CD14-positive monocyte (primary cell): ENCODE data around the gene GNB5. TPM values are rescaled to one million over a fixed set of nuclear protein-coding genes. Genes with fewer than 3 reads are reported as not detected.

Experiments
- DNase-seq, 3 donors: peaks; one replicate each; pipeline ENCODE4 v3.0.0-alpha.2; 2011 to 2022
- H2AFZ ChIP-seq: 2 replicates; pipeline ENCODE4 v1.6.0; 2012; ENCODE audit warnings: mild to moderate bottlenecking, low read depth, low read length, inconsistent platforms; ENCODE audit not compliant: insufficient read depth, poor library complexity, severe bottlenecking
- H3K27ac ChIP-seq, 2 donors: 1 replicate in 1 of 2; 2 replicates in 1 of 2; pipeline ENCODE4 v1.5.1; 2012 to 2013; ENCODE audit warnings: low read length in 2 of 2, control low read depth in 1 of 2, inconsistent platforms in 1 of 2, low read depth in 1 of 2, mild to moderate bottlenecking in 1 of 2
- H3K27me3 ChIP-seq, 2 donors: one replicate each; pipeline versions ENCODE4 v1.6.0 to v1.6.1; 2011 to 2013; ENCODE audit warnings: low read length in 2 of 2; ENCODE audit not compliant: control insufficient read depth in 2 of 2, insufficient read depth in 2 of 2
- H3K36me3 ChIP-seq, 2 donors: replicated peaks in 1 of 2; 1 replicate in 1 of 2; 2 replicates in 1 of 2; pipeline versions ENCODE4 v1.5.1 to v1.6.1; 2012 to 2013; ENCODE audit warnings: low read length in 2 of 2, control low read depth in 1 of 2, inconsistent platforms in 1 of 2, mild to moderate bottlenecking in 1 of 2; ENCODE audit not compliant: insufficient read depth in 2 of 2, control insufficient read depth in 1 of 2
- H3K4me1 ChIP-seq, 2 donors: 1 replicate in 1 of 2; 2 replicates in 1 of 2; pipeline versions ENCODE4 v1.5.1 to v1.6.1; 2012 to 2013; ENCODE audit warnings: low read length in 2 of 2, control low read depth in 1 of 2, inconsistent platforms in 1 of 2, mild to moderate bottlenecking in 1 of 2, moderate library complexity in 1 of 2; ENCODE audit not compliant: insufficient read depth in 2 of 2, control insufficient read depth in 1 of 2
- H3K4me2 ChIP-seq: replicated peaks from 2 replicates; pipeline ENCODE3; 2012; ENCODE audit warnings: low read length, moderate library complexity, mild to moderate bottlenecking; ENCODE audit not compliant: poor library complexity, severe bottlenecking; ENCODE audit errors: extremely low read depth
- H3K4me3 ChIP-seq, 3 experiments: fragments of 200-600 bp in 1 of 3; sonication (generic) in 1 of 3; replicated peaks in 1 of 3; 1 replicate in 2 of 3; 2 replicates in 1 of 3; pipeline ENCODE4 v1.5.1; 2011 to 2013; ENCODE audit warnings: low read length in 3 of 3, mild to moderate bottlenecking in 3 of 3, control low read depth in 2 of 3, low read depth in 2 of 3, inconsistent platforms in 1 of 3, moderate library complexity in 1 of 3
- H3K79me2 ChIP-seq: 2 replicates; pipeline ENCODE4 v1.6.0; 2012; ENCODE audit warnings: mild to moderate bottlenecking, control low read depth, inconsistent platforms, low read length, moderate library complexity; ENCODE audit not compliant: insufficient read depth
- H3K9ac ChIP-seq: 2 replicates; pipeline ENCODE4 v1.6.0; 2017; ENCODE audit warnings: low read length, mild to moderate bottlenecking; ENCODE audit not compliant: insufficient read depth, poor library complexity, severe bottlenecking
- H3K9me3 ChIP-seq, 2 donors: replicated peaks in 1 of 2; 1 replicate in 1 of 2; 2 replicates in 1 of 2; pipeline versions ENCODE4 v1.5.1 to v1.6.1; 2012 to 2013; ENCODE audit warnings: low read length in 2 of 2, control low read depth in 1 of 2; ENCODE audit not compliant: control insufficient read depth in 1 of 2, insufficient read depth in 1 of 2
- H4K20me1 ChIP-seq: 2 replicates; pipeline ENCODE4 v1.6.0; 2012; ENCODE audit warnings: mild to moderate bottlenecking, low read length, control low read depth, moderate library complexity; ENCODE audit not compliant: insufficient read depth
- H3K27ac Mint-ChIP-seq, 7 donors: one replicate each; pipeline ENCODE4 v1.8.0; 2020; ENCODE audit warnings: mild to moderate bottlenecking in 7 of 7, mixed read lengths in 7 of 7, moderate library complexity in 6 of 7, inconsistent platforms in 2 of 7
- H3K27me3 Mint-ChIP-seq, 3 donors: one replicate each; pipeline ENCODE4 v1.8.0; 2021 to 2022; ENCODE audit warnings: low read depth in 3 of 3, mild to moderate bottlenecking in 3 of 3, mixed read lengths in 3 of 3, moderate library complexity in 3 of 3, inconsistent platforms in 1 of 3
- H3K36me3 Mint-ChIP-seq, 2 donors: one replicate each; pipeline ENCODE4 v1.8.0; 2020; ENCODE audit warnings: mixed read lengths in 2 of 2, inconsistent platforms in 1 of 2, mild to moderate bottlenecking in 1 of 2
- H3K4me1 Mint-ChIP-seq: one replicate; pipeline ENCODE4 v1.8.0; 2020; ENCODE audit warnings: mild to moderate bottlenecking, mixed read lengths
- H3K4me3 Mint-ChIP-seq, 2 donors: one replicate each; pipeline ENCODE4 v1.8.0; 2020; ENCODE audit warnings: mild to moderate bottlenecking in 2 of 2, mixed read lengths in 2 of 2, moderate library complexity in 1 of 2
- H3K9me3 Mint-ChIP-seq, 7 donors: one replicate each; pipeline ENCODE4 v1.8.0; 2020 to 2022; ENCODE audit warnings: mixed read lengths in 7 of 7, mild to moderate bottlenecking in 6 of 7, moderate library complexity in 6 of 7, inconsistent platforms in 2 of 7
- CTCF ChIP-seq: fragments of 200-600 bp; IDR thresholded peaks from one replicate; pipeline ENCODE4 v1.8.0; 2022; ENCODE audit warnings: antibody characterized with exemption, mild to moderate bottlenecking
- whole genome bisulfite sequencing: methylation state at CpG from one replicate; pipeline ENCODE4 v1.1.5; 2013; ENCODE audit warnings: missing lambda C conversion rate; ENCODE audit not compliant: insufficient coverage; 5-methylcytosine and 5-hydroxymethylcytosine counted together
- intact Hi-C, 2 donors: fragments of 100-400 bp; cut with micrococcal nuclease; formaldehyde crosslinking; loops; one replicate each; pipeline versions ENCODE4 v1.15.0 to v1.15.1; 2023
- polyA plus RNA-seq, 3 donors: library from polyadenylated mRNA; depleted of rRNA in 1 of 3; unstranded in 2 of 3; stranded (reverse) in 1 of 3; fragments of 300-500 nt in 2 of 3; fragments of >200 nt in 1 of 3; fragmentation: Illumina TruSeq in 2 of 3; gene quantifications; 1 replicate in 2 of 3; 2 replicates in 1 of 3; pipeline ENCODE4 v1.2.3, GENCODE V29; 2012 to 2021

The GNB5 gene
- polyA plus RNA-seq, 3 donors, result 3.1 to 5.4 (median 4.3) TPM

DNA sequence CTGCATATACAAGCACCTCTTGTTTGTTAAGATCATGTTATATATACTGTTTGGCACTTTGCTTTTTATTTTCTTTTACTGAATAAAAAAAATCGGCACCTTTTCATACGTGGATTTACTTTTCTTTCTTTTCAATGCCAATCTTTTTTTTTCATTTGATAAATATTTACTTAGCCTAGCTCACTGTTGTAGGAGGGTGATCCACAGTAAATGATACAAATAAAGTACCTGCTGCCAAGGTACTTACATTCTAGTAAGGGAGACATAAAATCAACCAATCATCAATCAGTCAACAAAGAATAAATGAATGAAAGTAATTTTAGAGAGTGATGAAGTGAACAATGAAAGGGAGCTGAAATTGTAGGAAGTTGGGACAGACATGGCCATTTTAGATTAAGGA lies 18.3 kb downstream of the GNB5 start:
- Histone ChIP-seq H3K36me3 (no peaks in the 10 kb centered on the region), H2AFZ (no peak overlapping the region), H4K20me1 (no peaks in the 10 kb centered on the region), H3K9me3 (no peaks in the 10 kb centered on the region), H3K4me1 (no peaks in the 10 kb centered on the region), H3K4me2 (no peak overlapping the region), H3K27me3 (no peaks in the 10 kb centered on the region), H3K9ac (no peak overlapping the region), H3K27ac (no peak overlapping the region), H3K4me3 (no peak overlapping the region), H3K79me2 (peaks cover under 1% of the 10 kb centered on the region)
- no peak for DNase-seq
- WGBS, result no CpG with 5 or more reads among the region's 2 CpGs
- peaks cover 0 to 4% (median 2%) of the 10 kb centered on the region in 3 donors for H3K27me3 Mint-ChIP-seq
- no peaks in the 10 kb centered on the region for H3K36me3 Mint-ChIP-seq
- peaks cover 0 to 4% (median 0%) of the 10 kb centered on the region in 7 donors for H3K9me3 Mint-ChIP-seq
- H3K4me1 Mint-ChIP-seq, result peaks cover 2% of the 10 kb centered on the region
- no peak for TF ChIP-seq CTCF
- no peak overlapping the region for H3K4me3 Mint-ChIP-seq
- intact Hi-C loops, result no loop called here
- H3K27ac Mint-ChIP-seq, result no peak overlapping the region

GRCh38 chr15:52171807-52172206 lies 19.4 kb downstream of the GNB5 start:
- Mint-ChIP-seq H3K27me3 (peaks cover 0 to 3% (median 2%) of the 10 kb centered on the region in 3 donors), H3K4me3 (no peak overlapping the region), H3K9me3 (peaks cover 0 to 4% (median 0%) of the 10 kb centered on the region in 7 donors), H3K4me1 (peaks cover 2% of the 10 kb centered on the region), H3K27ac (no peak overlapping the region), H3K36me3 (no peaks in the 10 kb centered on the region)
- no peak for DNase-seq
- Histone ChIP-seq H3K27ac (no peak overlapping the region), H3K9ac (no peak overlapping the region), H3K9me3 (no peaks in the 10 kb centered on the region), H3K4me1 (no peaks in the 10 kb centered on the region), H3K36me3 (no peaks in the 10 kb centered on the region), H3K4me2 (no peak overlapping the region), H2AFZ (no peak overlapping the region), H3K27me3 (no peaks in the 10 kb centered on the region), H4K20me1 (no peaks in the 10 kb centered on the region), H3K4me3 (no peak overlapping the region), H3K79me2 (no peaks in the 10 kb centered on the region)
- no CpG with 5 or more reads among the region's 1 CpG for WGBS
- intact Hi-C loops, result no loop called here
- no peak for TF ChIP-seq CTCF
